GM21528 (cell line): ENCODE data around the gene OR13J1.
"Not testable (repeated sequence)": the region's sequence is repeated elsewhere in the genome, so short reads cannot be mapped to it uniquely, and the experiment has no call there.

Experiments
- ATAC-seq: cut with Tn5 transposase; IDR thresholded peaks from one replicate; pipeline ENCODE4 v1.9.1; 2021; ENCODE audit warnings: mild to moderate bottlenecking, moderate library complexity; ENCODE audit not compliant: unreplicated experiment, low FRiP score

Gene OR13J1, protein sequence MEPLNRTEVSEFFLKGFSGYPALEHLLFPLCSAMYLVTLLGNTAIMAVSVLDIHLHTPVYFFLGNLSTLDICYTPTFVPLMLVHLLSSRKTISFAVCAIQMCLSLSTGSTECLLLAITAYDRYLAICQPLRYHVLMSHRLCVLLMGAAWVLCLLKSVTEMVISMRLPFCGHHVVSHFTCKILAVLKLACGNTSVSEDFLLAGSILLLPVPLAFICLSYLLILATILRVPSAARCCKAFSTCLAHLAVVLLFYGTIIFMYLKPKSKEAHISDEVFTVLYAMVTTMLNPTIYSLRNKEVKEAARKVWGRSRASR

DNA sequence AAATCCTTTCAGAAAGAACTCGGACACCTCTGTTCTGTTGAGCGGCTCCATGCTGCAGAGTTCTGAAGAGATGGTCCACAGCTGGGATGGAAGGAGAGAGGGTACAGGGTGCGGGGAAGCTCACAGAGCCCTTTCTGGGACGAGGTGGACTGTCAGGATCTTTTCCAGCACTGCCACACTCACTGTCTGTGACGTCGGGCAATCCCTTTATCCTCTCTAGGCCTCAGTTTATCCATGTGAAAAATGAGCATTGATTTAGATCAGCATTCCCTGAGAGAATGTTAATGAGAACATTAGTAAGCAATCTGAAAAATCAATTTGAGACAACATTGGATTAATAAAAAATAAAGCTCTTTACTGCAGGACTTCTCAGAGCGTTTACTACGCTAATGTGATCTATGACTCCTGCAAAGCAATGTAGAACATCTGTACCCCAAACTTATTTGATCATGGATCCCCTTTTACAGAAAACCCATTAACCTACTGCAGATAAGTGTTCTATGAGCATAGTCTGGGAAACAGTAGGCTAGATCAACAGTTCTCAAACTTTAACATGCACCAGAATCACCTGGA, at the start of gene OR13J1:
Gene OR13J1, minus strand, starts transcription at position 51 of the 573 bp plus-strand sequence. Its CDS starts 0 bp downstream, at position 51.
- no peak for ATAC-seq

GRCh38 chr9:35919212-35920008, 49.2 kb upstream of the OR13J1 start:
- no peak for ATAC-seq

GRCh38 chr9:35918780-35919179, 48.6 kb upstream of the OR13J1 start:
- no peak for ATAC-seq

GRCh38 chr9:35917261-35917660, 47.1 kb upstream of the OR13J1 start:
- no peak for ATAC-seq

GRCh38 chr9:35915681-35916294, 45.6 kb upstream of the OR13J1 start:
- ATAC-seq: no peak

- no peak for ATAC-seq
These were observed 44.2 kb upstream of the OR13J1 start for GRCh38 chr9:35914301-35914807.

DNA sequence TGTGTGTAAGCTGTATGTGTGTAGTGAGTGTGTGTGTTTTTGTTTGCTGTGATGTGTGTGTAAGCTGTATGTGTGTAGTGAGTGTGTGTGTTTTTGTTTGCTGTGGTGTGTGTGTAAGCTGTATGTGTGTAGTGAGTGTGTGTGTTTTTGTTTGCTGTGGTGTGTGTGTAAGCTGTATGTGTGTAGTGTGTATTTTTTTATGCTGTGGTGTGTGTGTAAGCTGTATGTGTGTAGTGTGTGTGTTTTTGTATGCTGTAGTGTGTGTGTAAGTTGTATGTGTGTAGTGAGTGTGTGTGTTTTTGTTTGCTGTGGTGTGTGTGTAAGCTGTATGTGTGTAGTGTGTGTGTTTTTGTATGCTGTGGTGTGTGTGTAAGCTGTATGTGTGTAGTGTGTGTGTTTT, 43.2 kb upstream of the OR13J1 start:
- ATAC-seq: not testable (repeated sequence)

DNA sequence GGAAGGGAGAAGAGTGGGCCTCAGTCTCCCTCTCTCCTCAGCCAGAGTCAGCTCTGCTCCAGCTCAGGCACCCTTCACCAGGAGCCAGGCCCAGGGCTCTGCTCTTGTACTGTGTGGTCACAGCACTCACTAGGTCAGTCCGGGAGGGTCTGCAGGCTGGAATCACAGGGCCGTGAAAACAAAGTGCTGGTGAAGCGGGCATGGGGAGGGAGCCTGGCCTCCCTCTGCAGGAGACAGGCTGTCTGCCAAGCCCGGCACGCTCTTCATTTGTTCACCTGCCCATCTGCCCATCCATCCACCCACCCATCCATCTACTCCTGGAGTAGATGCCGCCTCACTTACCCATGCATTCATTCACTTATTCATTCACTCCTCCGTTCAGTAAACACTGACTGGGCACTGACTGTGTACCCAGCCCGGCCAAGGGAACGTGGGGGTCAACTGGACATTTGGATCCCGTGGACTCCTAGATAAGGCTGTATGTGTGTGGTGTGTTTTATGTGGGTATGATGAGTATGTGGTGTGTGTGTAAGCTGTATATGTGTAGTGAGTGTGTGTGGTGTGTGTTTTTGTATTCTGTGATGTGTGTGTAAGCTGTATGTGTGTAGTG, 42.7 kb upstream of the OR13J1 start:
- ATAC-seq: no peak

DNA sequence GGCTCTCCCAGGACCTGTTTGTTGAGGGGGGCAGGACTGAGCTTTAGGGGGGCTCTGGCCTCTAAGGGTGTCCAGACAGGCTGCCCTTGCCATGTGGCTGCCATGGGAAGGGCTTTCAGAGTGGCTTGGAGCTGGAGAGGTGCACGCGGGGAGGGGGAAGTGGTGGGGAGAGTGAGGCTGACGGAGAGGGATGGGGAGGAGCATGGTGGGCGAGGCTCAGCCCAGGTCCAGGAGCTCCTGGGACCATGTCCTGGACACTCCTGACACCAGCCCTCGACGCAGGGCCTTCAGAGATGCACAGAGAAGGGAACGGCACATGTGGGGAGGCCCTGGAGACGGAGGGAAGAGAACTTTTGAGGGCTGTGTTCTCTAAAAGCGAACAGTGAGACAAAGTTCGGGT, 41.5 kb upstream of the OR13J1 start:
- no peak for ATAC-seq

- ATAC-seq: no peak
These were observed 40.6 kb upstream of the OR13J1 start for GRCh38 chr9:35910613-35911359.

GRCh38 chr9:35909687-35910612, 39.7 kb upstream of the OR13J1 start:
- ATAC-seq: no peak

- no peak for ATAC-seq
These were observed 39.1 kb upstream of the OR13J1 start, which contains the start of gene SPAAR for GRCh38 chr9:35909274-35909673. TSS of gene SPAAR (plus strand) at chr9:35909490. CDS start at chr9:35910464, 974 bp downstream.

GRCh38 chr9:35908504-35909125, 38.4 kb upstream of the OR13J1 start:
- no peak for ATAC-seq

GRCh38 chr9:35907711-35908503, 37.7 kb upstream of the OR13J1 start:
- no peak for ATAC-seq

DNA sequence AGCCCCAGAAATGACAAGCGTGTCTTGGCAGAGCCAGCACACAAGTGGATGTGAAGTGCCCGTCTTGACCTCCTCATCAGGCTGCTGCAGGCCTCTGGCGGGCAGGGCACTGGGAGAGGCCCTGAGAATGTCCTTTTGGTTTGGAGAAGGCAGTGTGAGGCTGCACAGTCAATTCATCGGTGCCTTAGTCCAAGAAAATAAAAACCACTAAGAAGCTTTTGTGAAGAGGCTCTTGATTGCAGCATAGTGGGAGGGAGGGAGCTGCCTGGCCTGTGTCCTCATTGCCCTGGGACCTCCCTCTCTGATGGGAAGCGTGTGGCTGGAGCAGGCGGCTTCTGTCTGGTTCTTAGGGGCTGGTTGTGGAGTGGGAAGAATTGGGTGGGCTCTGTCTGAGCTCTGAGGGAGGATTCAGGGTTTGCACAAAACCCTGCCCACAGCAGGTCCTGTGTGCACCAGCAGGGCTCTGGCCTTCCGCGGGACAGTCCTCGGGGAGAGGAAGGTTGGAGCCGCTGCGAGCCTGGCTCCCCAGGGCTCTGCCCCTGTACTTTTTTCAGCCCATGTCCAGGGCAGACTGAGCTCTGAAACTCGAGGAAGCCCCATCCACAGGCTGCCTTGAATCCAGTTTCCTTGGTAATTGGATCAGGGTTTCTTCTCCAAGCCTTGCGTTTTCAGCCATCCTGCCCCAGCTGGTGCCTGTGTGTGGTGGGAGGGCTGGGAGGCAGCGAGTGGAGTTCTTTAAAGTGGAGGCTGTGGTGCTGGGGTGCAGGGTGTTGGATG, 36.9 kb upstream of the OR13J1 start:
- ATAC-seq: no peak

DNA sequence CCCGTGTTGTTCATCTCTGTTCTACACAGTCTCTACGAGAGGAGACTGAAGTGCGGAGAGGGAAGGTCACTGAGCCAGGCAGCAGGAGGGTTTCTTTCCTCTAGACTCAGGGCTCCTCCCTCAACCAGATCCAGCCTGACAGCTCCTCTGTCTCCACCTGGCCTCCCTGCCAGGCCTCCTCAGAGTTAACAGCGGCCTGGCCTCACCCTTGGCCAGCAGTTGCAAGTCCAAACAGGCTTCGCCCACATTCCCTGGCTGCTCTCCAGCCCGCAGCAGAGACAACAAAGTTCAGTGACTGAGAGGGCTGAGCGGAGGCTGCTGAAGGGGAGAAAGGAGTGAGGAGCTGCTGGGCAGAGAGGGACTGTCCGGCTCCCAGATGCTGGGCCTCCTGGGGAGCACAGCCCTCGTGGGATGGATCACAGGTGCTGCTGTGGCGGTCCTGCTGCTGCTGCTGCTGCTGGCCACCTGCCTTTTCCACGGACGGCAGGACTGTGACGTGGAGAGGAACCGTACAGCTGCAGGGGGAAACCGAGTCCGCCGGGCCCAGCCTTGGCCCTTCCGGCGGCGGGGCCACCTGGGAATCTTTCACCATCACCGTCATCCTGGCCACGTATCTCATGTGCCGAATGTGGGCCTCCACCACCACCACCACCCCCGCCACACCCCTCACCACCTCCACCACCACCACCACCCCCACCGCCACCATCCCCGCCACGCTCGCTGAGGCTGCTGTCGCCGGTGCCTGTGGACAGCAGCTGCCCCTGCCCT, 35.9 kb upstream of the OR13J1 start, which contains the start of gene HRCT1:
Gene HRCT1, plus strand, starts transcription at position 291 of the 768 bp plus-strand sequence. Its CDS starts 86 bp downstream, at position 377.
- ATAC-seq: no peak
